MM.1S (cell line): ENCODE results near the gene METTL24.

Experiments used
- CTCF ChIP-seq: fragments of 300-600 bp; sonication (generic); IDR thresholded peaks from 2 replicates; pipeline ENCODE4 v1.5.1; 2016; ENCODE audit warnings: antibody characterized with exemption, low read length, mixed read lengths
- EZH2 ChIP-seq: fragments of 300-600 bp; sonication (generic); optimal IDR thresholded peaks from 2 replicates; pipeline ENCODE3; 2017; ENCODE audit warnings: low read depth, mild to moderate bottlenecking, antibody characterized with exemption, low read length, mixed read lengths

GRCh38 chr6:110325197-110325596 lies 33.0 kb downstream of the METTL24 start:
- no peak for TF ChIP-seq EZH2
- no peak for TF ChIP-seq CTCF
